Colonic mucosa (tissue), 4 donors: ENCODE measurements around the gene HECW1. TPM values are rescaled to one million over a fixed set of nuclear protein-coding genes. Genes with fewer than 3 reads are reported as not detected.

Experiments
- DNase-seq: peaks from one replicate; pipeline ENCODE4 v3.0.0-alpha.2; 2020
- H3K27ac ChIP-seq: fragments of 200-600 bp; one replicate; pipeline ENCODE4 v1.8.0; 2021
- H3K27me3 ChIP-seq: fragments of 200-600 bp; one replicate; pipeline ENCODE4 v1.8.0; 2021
- H3K36me3 ChIP-seq: fragments of 200-600 bp; one replicate; pipeline ENCODE4 v1.8.0; 2021
- H3K4me1 ChIP-seq: fragments of 200-600 bp; one replicate; pipeline ENCODE4 v1.8.0; 2021; ENCODE audit warnings: mild to moderate bottlenecking
- H3K4me3 ChIP-seq: fragments of 200-600 bp; one replicate; pipeline ENCODE4 v1.8.0; 2021
- H3K9ac ChIP-seq, 2 donors: one replicate each; pipeline ENCODE4 v1.7.0; 2013; ENCODE audit warnings: control low read depth in 2 of 2, low read depth in 2 of 2, low read length in 2 of 2
- H3K9me3 ChIP-seq: fragments of 200-600 bp; one replicate; pipeline ENCODE4 v1.8.0; 2021
- intact Hi-C: fragments of 100-400 bp; cut with DNase I; formaldehyde crosslinking; loops from one replicate; pipeline ENCODE4 v1.14.1; 2022
- total RNA-seq, 2 donors: library from RNA; stranded (reverse); fragmentation: NEBNext Ultra II Directional in 1 of 2; extraction: Animal tissue kit (Norgen Biotek cat#: 25700) in 1 of 2; gene quantifications; one replicate each; pipeline ENCODE4 v1.2.1, GENCODE V29; 2021
- TF ChIP-seq, protein P1 (sequence below): fragments of 200-600 bp; IDR thresholded peaks from one replicate; pipeline ENCODE4 v1.8.0; 2022; ENCODE audit warnings: antibody characterized with exemption, mild to moderate bottlenecking
- donor health status: healthy.
- donor health status: DM: no; HTN: no; CAD: no.
- donor health status: DM: no; HTN: no; CAD: no.

The HECW1 gene
- total RNA-seq, 2 donors from 2014 or later: 0.35 to 0.40 TPM

GRCh38 chr7:43459019-43459337, 346.5 kb downstream of the HECW1 start:
- H3K27ac ChIP-seq: no peak overlapping the region
- intact Hi-C loops: loop anchor here (5.0 kb wide), 1 partner anchor 517 kb away; no protein-coding TSS in a partner anchor
- no peak overlapping the region for H3K9ac ChIP-seq
- DNase-seq: no peak
- TF ChIP-seq, protein P1, sequence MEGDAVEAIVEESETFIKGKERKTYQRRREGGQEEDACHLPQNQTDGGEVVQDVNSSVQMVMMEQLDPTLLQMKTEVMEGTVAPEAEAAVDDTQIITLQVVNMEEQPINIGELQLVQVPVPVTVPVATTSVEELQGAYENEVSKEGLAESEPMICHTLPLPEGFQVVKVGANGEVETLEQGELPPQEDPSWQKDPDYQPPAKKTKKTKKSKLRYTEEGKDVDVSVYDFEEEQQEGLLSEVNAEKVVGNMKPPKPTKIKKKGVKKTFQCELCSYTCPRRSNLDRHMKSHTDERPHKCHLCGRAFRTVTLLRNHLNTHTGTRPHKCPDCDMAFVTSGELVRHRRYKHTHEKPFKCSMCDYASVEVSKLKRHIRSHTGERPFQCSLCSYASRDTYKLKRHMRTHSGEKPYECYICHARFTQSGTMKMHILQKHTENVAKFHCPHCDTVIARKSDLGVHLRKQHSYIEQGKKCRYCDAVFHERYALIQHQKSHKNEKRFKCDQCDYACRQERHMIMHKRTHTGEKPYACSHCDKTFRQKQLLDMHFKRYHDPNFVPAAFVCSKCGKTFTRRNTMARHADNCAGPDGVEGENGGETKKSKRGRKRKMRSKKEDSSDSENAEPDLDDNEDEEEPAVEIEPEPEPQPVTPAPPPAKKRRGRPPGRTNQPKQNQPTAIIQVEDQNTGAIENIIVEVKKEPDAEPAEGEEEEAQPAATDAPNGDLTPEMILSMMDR: no peak
- no peak overlapping the region for H3K4me3 ChIP-seq
- H3K36me3 ChIP-seq: no peaks in the 10 kb centered on the region
- no peaks in the 10 kb centered on the region for H3K9me3 ChIP-seq
- no peaks in the 10 kb centered on the region for H3K27me3 ChIP-seq
- no peaks in the 10 kb centered on the region for H3K4me1 ChIP-seq

DNA sequence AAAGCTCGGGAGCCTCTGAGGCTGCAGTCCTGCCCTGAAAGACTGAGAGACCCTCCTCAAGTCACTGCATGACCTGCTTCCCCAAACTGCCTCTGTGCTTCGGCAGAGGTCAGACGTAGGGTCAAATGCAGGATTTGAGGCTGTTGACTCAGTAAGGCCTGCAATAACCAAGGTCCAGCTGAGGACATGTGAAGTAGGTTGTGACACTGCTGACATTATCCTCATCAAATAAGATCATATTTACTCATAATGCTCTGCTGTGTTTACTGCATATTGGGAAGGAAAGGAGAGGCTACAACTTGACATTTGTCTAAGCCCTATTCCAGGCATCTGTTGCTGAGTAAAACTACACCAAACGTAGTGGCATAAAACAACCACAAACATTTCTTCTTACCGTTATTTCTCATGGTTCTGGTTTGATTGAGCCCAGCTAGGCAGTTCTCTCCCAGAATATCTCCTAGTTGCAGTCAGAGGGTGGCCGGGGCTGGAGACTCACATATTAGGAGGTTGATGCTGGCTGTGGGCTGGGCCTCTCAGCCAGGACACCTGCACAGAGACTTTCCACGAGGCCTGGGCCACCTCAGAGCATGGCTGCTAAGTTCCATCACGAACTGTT, 348.4 kb downstream of the HECW1 start:
- Histone ChIP-seq H3K27me3 (no peaks in the 10 kb centered on the region), H3K27ac (no peak overlapping the region), H3K4me3 (no peak overlapping the region), H3K4me1 (no peaks in the 10 kb centered on the region), H3K9ac (no peak overlapping the region), H3K36me3 (no peaks in the 10 kb centered on the region), H3K9me3 (no peaks in the 10 kb centered on the region)
- TF ChIP-seq, protein P1: no peak
- no peak for DNase-seq
- intact Hi-C loops: no loop called here

DNA sequence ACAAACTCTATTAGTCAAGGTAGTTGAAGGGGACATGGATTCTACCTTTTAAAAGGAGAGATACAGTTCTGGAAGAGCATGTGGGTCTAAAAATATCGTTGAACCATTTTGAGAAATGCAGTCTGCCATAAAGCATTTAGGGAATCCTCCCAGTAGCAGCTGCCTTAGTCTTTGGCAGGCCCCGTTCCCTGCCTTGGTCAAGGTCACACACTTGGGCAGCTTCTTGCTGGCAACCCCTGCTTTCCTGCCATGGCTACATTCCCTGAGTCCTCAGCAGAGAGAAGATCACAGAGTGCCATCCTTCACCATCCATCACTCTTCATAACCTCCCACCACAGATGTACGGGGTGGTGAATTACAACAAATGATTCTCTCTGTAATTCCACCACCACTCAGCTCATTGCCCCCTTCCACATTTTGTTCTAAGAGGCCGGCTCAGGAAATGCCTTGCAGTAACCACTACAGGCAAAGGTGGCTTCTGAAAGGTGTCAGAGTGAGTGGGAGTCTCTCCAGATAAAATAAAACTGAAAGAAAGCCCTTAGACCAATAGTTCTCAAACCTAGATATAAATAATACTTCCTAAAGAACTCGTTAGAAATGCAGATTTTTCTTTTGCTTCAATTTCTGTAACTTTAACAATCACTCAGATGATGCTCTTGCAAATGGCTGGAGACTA, 349.0 kb downstream of the HECW1 start:
- Histone ChIP-seq H3K27me3 (no peaks in the 10 kb centered on the region), H3K4me3 (no peak overlapping the region), H3K27ac (no peak overlapping the region), H3K4me1 (no peaks in the 10 kb centered on the region), H3K9ac (no peak overlapping the region), H3K9me3 (no peaks in the 10 kb centered on the region), H3K36me3 (no peaks in the 10 kb centered on the region)
- DNase-seq: no peak
- intact Hi-C loops: no loop called here
- TF ChIP-seq, protein P1: no peak

GRCh38 chr7:43462836-43463235, 350.4 kb downstream of the HECW1 start:
- no peaks in the 10 kb centered on the region for H3K4me1 ChIP-seq
- H3K4me3 ChIP-seq: no peak overlapping the region
- TF ChIP-seq, protein P1: no peak
- no peaks in the 10 kb centered on the region for H3K27me3 ChIP-seq
- no peak overlapping the region for H3K9ac ChIP-seq
- no peak overlapping the region for H3K27ac ChIP-seq
- intact Hi-C loops: no loop called here
- H3K36me3 ChIP-seq: no peaks in the 10 kb centered on the region
- no peak for DNase-seq
- no peaks in the 10 kb centered on the region for H3K9me3 ChIP-seq

DNA sequence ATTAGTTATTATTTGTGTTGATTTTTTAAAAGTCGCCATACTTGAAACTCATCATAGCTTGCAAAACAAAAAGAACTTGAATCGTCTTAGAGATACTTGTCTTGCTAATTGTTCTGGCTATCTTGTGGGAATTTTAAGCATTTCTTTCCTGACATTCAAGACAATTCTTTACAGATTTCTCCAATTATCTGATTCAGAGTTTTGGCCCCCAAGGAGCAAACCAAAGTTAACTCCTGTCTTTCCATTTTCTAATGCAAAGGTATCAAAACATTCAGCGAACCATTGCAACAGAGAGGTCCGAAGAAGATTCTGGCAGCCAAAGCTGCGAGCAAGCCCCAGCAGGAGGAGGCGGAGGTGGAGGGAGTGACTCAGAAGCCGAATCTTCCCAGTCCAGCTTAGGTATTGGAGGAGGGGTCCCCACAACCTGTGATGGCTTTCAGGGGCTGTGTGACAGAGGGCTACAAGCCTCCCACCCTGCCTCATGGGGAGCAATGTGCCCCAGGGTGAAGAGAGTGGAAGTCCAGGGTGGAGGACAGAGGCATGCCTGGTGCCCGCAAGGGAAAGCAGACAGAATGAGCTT, 351.0 kb downstream of the HECW1 start:
- Histone ChIP-seq H3K4me3 (no peak overlapping the region), H3K36me3 (no peaks in the 10 kb centered on the region), H3K27ac (no peak overlapping the region), H3K27me3 (no peaks in the 10 kb centered on the region), H3K9me3 (no peaks in the 10 kb centered on the region), H3K9ac (no peak overlapping the region), H3K4me1 (no peaks in the 10 kb centered on the region)
- no peak for DNase-seq
- TF ChIP-seq, protein P1: no peak
- intact Hi-C loops: no loop called here
